Measurements from ENCODE around the gene FIGNL1.

- TF ChIP-seq EZH2 (IDR thresholded peaks at IDR 0.05) (no peak), POLR2AphosphoS5 (IDR thresholded peaks at IDR 0.05; ENCODE audit: borderline replicate concordance, low read depth, low read length) (no peak), FOXP2 (optimal IDR thresholded peaks at IDR 0.05; ENCODE audit: control extremely low read depth, extremely low read length, insufficient read depth) (no peak)
Measured at GRCh38 chr7:50446542-50446960, 3.6 kb downstream of the FIGNL1 start.

Data from SK-N-MC (cell line).